PC-3 (cell line): ENCODE data around the gene HIBADH.

Experiments used
- EZH2 ChIP-seq: fragments of 300-600 bp; sonication (generic); IDR thresholded peaks from one replicate; pipeline ENCODE4 v1.6.1; 2017; ENCODE audit warnings: antibody characterized with exemption, mild to moderate bottlenecking, low read length; ENCODE audit not compliant: unreplicated experiment
- EZH2phosphoT487 ChIP-seq: fragments of 300-600 bp; sonication (generic); IDR thresholded peaks from 2 replicates; pipeline ENCODE4 v1.6.1; 2018; ENCODE audit warnings: mild to moderate bottlenecking, antibody characterized with exemption, low read length, borderline replicate concordance
- TF ChIP-seq, protein P1 (sequence below): fragments of 300-600 bp; sonication (generic); conservative IDR thresholded peaks from 2 replicates; pipeline ENCODE4 v1.5.1; 2017; ENCODE audit warnings: antibody characterized with exemption, low read depth, mild to moderate bottlenecking, low read length

DNA sequence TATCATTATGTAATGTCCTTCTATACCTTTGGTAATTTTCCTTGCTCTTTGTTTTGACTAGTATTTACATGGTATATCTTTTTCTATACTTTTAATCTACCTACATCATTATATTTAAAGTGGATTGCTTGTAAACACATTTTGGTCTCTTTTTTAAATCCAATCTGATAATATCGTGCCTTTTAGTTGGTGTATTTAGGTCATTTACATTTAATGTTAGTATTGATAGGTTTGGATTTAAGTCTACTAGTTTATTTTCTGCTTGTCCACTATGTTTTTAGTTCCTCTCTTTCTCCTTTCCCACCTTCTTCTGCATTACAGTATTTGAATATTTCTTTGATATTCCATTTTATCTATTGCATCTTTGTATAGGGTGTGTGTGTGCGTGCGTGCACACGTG is 95.4 kb downstream of the HIBADH start:
- TF ChIP-seq, protein P1, sequence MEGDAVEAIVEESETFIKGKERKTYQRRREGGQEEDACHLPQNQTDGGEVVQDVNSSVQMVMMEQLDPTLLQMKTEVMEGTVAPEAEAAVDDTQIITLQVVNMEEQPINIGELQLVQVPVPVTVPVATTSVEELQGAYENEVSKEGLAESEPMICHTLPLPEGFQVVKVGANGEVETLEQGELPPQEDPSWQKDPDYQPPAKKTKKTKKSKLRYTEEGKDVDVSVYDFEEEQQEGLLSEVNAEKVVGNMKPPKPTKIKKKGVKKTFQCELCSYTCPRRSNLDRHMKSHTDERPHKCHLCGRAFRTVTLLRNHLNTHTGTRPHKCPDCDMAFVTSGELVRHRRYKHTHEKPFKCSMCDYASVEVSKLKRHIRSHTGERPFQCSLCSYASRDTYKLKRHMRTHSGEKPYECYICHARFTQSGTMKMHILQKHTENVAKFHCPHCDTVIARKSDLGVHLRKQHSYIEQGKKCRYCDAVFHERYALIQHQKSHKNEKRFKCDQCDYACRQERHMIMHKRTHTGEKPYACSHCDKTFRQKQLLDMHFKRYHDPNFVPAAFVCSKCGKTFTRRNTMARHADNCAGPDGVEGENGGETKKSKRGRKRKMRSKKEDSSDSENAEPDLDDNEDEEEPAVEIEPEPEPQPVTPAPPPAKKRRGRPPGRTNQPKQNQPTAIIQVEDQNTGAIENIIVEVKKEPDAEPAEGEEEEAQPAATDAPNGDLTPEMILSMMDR = no peak
- TF ChIP-seq EZH2 = no peak
- no peak for TF ChIP-seq EZH2phosphoT487
